Stimulated activated CD8-positive, alpha-beta memory T cell treated with anti-CD3 and anti-CD28 coated beads, Interleukin-4, amount 100 ng/mL, for 24 hours (primary cell): ENCODE data around the gene COPZ1.

Experiments used
- DNase-seq: peaks from one replicate; pipeline ENCODE4 v3.0.0-alpha.2; 2020; ENCODE audit warnings: low read depth

The COPZ1 gene

GRCh38 chr12:54379398-54380201 is 54.7 kb downstream of the COPZ1 start:
- DNase-seq: peak; percentile 81

GRCh38 chr12:54381136-54381535 is 56.2 kb downstream of the COPZ1 start:
- DNase-seq: no peak

- no peak for DNase-seq
Measured at GRCh38 chr12:54383041-54383609, 58.2 kb downstream of the COPZ1 start.

- DNase-seq: no peak
Measured at GRCh38 chr12:54384591-54385041, 59.7 kb downstream of the COPZ1 start, which contains the start of gene ZNF385A. Gene ZNF385A (minus strand): TSS chr12:54384733. CDS start chr12:54384514, 219 bp downstream.

GRCh38 chr12:54385251-54385914 is 60.5 kb downstream of the COPZ1 start:
- DNase-seq: no peak

GRCh38 chr12:54386403-54387113 is 61.6 kb downstream of the COPZ1 start:
- DNase-seq: no peak

- no peak for DNase-seq
Measured at GRCh38 chr12:54387114-54387467, 62.2 kb downstream of the COPZ1 start.

- DNase-seq: no peak
Measured at GRCh38 chr12:54388237-54389133, 63.6 kb downstream of the COPZ1 start.

GRCh38 chr12:54389134-54389508 is 64.2 kb downstream of the COPZ1 start:
- DNase-seq: no peak

- no peak for DNase-seq
Measured at GRCh38 chr12:54389607-54390175, 64.8 kb downstream of the COPZ1 start.

- DNase-seq: no peak
Measured at GRCh38 chr12:54390176-54390667, 65.3 kb downstream of the COPZ1 start.

GRCh38 chr12:54390668-54391551 is 66.0 kb downstream of the COPZ1 start:
- peak; percentile 61 for DNase-seq

- no peak for DNase-seq
Measured at GRCh38 chr12:54392485-54393206, 67.7 kb downstream of the COPZ1 start.

GRCh38 chr12:54393207-54393609 is 68.3 kb downstream of the COPZ1 start:
- no peak for DNase-seq

GRCh38 chr12:54393743-54394142 is 68.8 kb downstream of the COPZ1 start:
- DNase-seq: no peak

GRCh38 chr12:54394281-54394719 is 69.4 kb downstream of the COPZ1 start:
- no peak for DNase-seq

GRCh38 chr12:54394986-54395385 is 70.1 kb downstream of the COPZ1 start:
- DNase-seq: no peak

- no peak for DNase-seq
Measured at GRCh38 chr12:54395545-54395944, 70.6 kb downstream of the COPZ1 start.

- no peak for DNase-seq
Measured at GRCh38 chr12:54397157-54397556, 72.2 kb downstream of the COPZ1 start.
